Islet of Langerhans (tissue), 1 donor: Measurements from ENCODE around the gene FIGN.

Experiments used
- FAIRE-seq: peaks from one replicate; lab custom pipeline; 2011; peaks lifted over from hg19 to GRCh38; lab: Jason Lieb, UNC

The FIGN gene

GRCh38 chr2:163610817-163611556 lies 124.8 kb downstream of the FIGN start:
- FAIRE-seq, result no peak

GRCh38 chr2:163607630-163608029 lies 128.2 kb downstream of the FIGN start:
- FAIRE-seq, result no peak

- FAIRE-seq, result no peak
Measured at GRCh38 chr2:163606878-163607277, 128.9 kb downstream of the FIGN start.

- FAIRE-seq, result no peak
Measured at GRCh38 chr2:163605779-163606178, 130.0 kb downstream of the FIGN start.

GRCh38 chr2:163604941-163605555 lies 130.8 kb downstream of the FIGN start:
- no peak for FAIRE-seq

- no peak for FAIRE-seq
Measured at GRCh38 chr2:163602196-163602595, 133.6 kb downstream of the FIGN start.

GRCh38 chr2:163601377-163601776 lies 134.4 kb downstream of the FIGN start:
- FAIRE-seq, result no peak

- FAIRE-seq, result no peak
Measured at GRCh38 chr2:163600801-163601200, 135.0 kb downstream of the FIGN start.

- no peak for FAIRE-seq
Measured at GRCh38 chr2:163595028-163595427, 140.8 kb downstream of the FIGN start.

- FAIRE-seq, result no peak
Measured at GRCh38 chr2:163594497-163594896, 141.3 kb downstream of the FIGN start.

GRCh38 chr2:163593982-163594381 lies 141.8 kb downstream of the FIGN start:
- no peak for FAIRE-seq

GRCh38 chr2:163592954-163593622 lies 142.7 kb downstream of the FIGN start:
- no peak for FAIRE-seq

GRCh38 chr2:163591461-163591860 lies 144.3 kb downstream of the FIGN start:
- no peak for FAIRE-seq

GRCh38 chr2:163580757-163581156 lies 155.1 kb downstream of the FIGN start:
- FAIRE-seq, result no peak

- no peak for FAIRE-seq
Measured at GRCh38 chr2:163574309-163574708, 161.5 kb downstream of the FIGN start.

GRCh38 chr2:163573652-163574051 lies 162.2 kb downstream of the FIGN start:
- no peak for FAIRE-seq

- FAIRE-seq, result no peak
Measured at GRCh38 chr2:163572850-163573249, 163.0 kb downstream of the FIGN start.

- FAIRE-seq, result no peak
Measured at GRCh38 chr2:163571423-163572102, 164.2 kb downstream of the FIGN start.

- no peak for FAIRE-seq
Measured at GRCh38 chr2:163570391-163570790, 165.4 kb downstream of the FIGN start.

GRCh38 chr2:163565192-163565591 lies 170.6 kb downstream of the FIGN start:
- no peak for FAIRE-seq

- no peak for FAIRE-seq
Measured at GRCh38 chr2:163564236-163564635, 171.6 kb downstream of the FIGN start.

- no peak for FAIRE-seq
Measured at GRCh38 chr2:163563336-163563735, 172.5 kb downstream of the FIGN start.
